ENCODE data around the gene ACAD9.
"Not testable (repeated sequence)": the region's sequence is repeated elsewhere in the genome, so short reads cannot be mapped to it uniquely, and the experiment has no call there.

Gene ACAD9

GRCh38 chr3:128863560-128863959 lies 15.9 kb upstream of the ACAD9 start:
- DNase-seq = peak; percentile 2

- DNase-seq = peak; percentile 18
Measured at GRCh38 chr3:128864351-128864811, 15.0 kb upstream of the ACAD9 start.

GRCh38 chr3:128864849-128865804 lies 14.3 kb upstream of the ACAD9 start:
- DNase-seq = not testable (repeated sequence)

GRCh38 chr3:128867200-128868125 lies 12.0 kb upstream of the ACAD9 start:
- no peak for DNase-seq

GRCh38 chr3:128870347-128870746 lies 9.1 kb upstream of the ACAD9 start:
- DNase-seq = no peak

GRCh38 chr3:128872282-128872681 lies 7.1 kb upstream of the ACAD9 start:
- no peak for DNase-seq

- no peak for DNase-seq
Measured at GRCh38 chr3:128872744-128873143, 6.7 kb upstream of the ACAD9 start.

GRCh38 chr3:128873244-128874022 lies 6.0 kb upstream of the ACAD9 start:
- no peak for DNase-seq

GRCh38 chr3:128874481-128875180 lies 4.8 kb upstream of the ACAD9 start:
- no peak for DNase-seq

- peak; percentile 30 for DNase-seq
Measured at GRCh38 chr3:128875556-128876120, 3.8 kb upstream of the ACAD9 start.

GRCh38 chr3:128878011-128878457 lies 1.4 kb upstream of the ACAD9 start:
- no peak for DNase-seq

GRCh38 chr3:128878556-128879124 lies 780 bp upstream of the ACAD9 start:
- DNase-seq = peak; percentile 66

- DNase-seq = no peak
Measured at GRCh38 chr3:128879991-128880390, 571 bp downstream of the ACAD9 start.

GRCh38 chr3:128880455-128880854 lies 1.0 kb downstream of the ACAD9 start:
- DNase-seq = not testable (repeated sequence)

- DNase-seq = no peak
Measured at GRCh38 chr3:128881576-128881975, 2.2 kb downstream of the ACAD9 start.

- DNase-seq = no peak
Measured at GRCh38 chr3:128882719-128883118, 3.3 kb downstream of the ACAD9 start.

GRCh38 chr3:128884992-128885391 lies 5.6 kb downstream of the ACAD9 start:
- no peak for DNase-seq

- no peak for DNase-seq
Measured at GRCh38 chr3:128889139-128889894, 9.9 kb downstream of the ACAD9 start.

- no peak for DNase-seq
Measured at GRCh38 chr3:128895843-128896697, 16.6 kb downstream of the ACAD9 start.

All from KG1 (cell line).